Endodermal cell (in vitro differentiated cells): ENCODE measurements around the gene GRAP2. TPM values are rescaled to one million over a fixed set of nuclear protein-coding genes. Genes with fewer than 3 reads are reported as not detected.

Source experiments
- DNase-seq: peaks from one replicate; pipeline ENCODE4 v3.0.0-alpha.2; 2017
- H3K27ac ChIP-seq: 2 replicates; pipeline ENCODE4 v1.5.1; 2013; ENCODE audit warnings: mild to moderate bottlenecking, low read depth, low read length, moderate library complexity
- H3K27me3 ChIP-seq: 2 replicates; pipeline ENCODE4 v1.6.1; 2013; ENCODE audit warnings: mild to moderate bottlenecking, low read length, moderate library complexity; ENCODE audit not compliant: insufficient read depth, control insufficient read depth, poor library complexity, severe bottlenecking
- H3K36me3 ChIP-seq: 2 replicates; pipeline ENCODE4 v1.7.0; 2013; ENCODE audit warnings: mild to moderate bottlenecking, low read length, moderate library complexity; ENCODE audit not compliant: control insufficient read depth, insufficient read depth
- H3K4me1 ChIP-seq: one replicate; pipeline ENCODE4 v1.7.0; 2013; ENCODE audit warnings: low read length; ENCODE audit not compliant: control insufficient read depth, insufficient read depth
- H3K4me3 ChIP-seq: 2 replicates; pipeline ENCODE4 v1.5.1; 2013; ENCODE audit warnings: mild to moderate bottlenecking, low read length, moderate library complexity
- H3K9ac ChIP-seq: 2 replicates; pipeline ENCODE4 v1.6.1; 2013; ENCODE audit warnings: mild to moderate bottlenecking, low read length, moderate library complexity; ENCODE audit not compliant: poor library complexity, severe bottlenecking; ENCODE audit errors: extremely low read depth
- H3K9me3 ChIP-seq: 2 replicates; pipeline ENCODE4 v1.6.1; 2013; ENCODE audit warnings: mild to moderate bottlenecking, low read length, moderate library complexity; ENCODE audit not compliant: control insufficient read depth
- H3K27ac Mint-ChIP-seq: 2 replicates; pipeline ENCODE4 v1.8.0; 2020; ENCODE audit warnings: mixed read lengths
- H3K27me3 Mint-ChIP-seq: 2 replicates; pipeline ENCODE4 v1.8.0; 2021; ENCODE audit warnings: mild to moderate bottlenecking, mixed read lengths; ENCODE audit not compliant: insufficient read depth
- H3K36me3 Mint-ChIP-seq: 2 replicates; pipeline ENCODE4 v1.8.0; 2020; ENCODE audit warnings: low read depth, mixed read lengths
- H3K4me1 Mint-ChIP-seq: 2 replicates; pipeline ENCODE4 v1.8.0; 2020; ENCODE audit warnings: mixed read lengths
- H3K4me3 Mint-ChIP-seq: 2 replicates; pipeline ENCODE4 v1.8.0; 2020; ENCODE audit warnings: mild to moderate bottlenecking, moderate library complexity, mixed read lengths
- H3K9me3 Mint-ChIP-seq: 2 replicates; pipeline ENCODE4 v1.8.0; 2020; ENCODE audit warnings: mild to moderate bottlenecking, mixed read lengths
- CTCF ChIP-seq: fragments of 200-600 bp; sonication (generic); conservative IDR thresholded peaks from 2 replicates; pipeline ENCODE4 v1.5.0; 2021; ENCODE audit warnings: antibody characterized with exemption, mild to moderate bottlenecking
- WGBS, 2 experiments: methylation state at CpG; one replicate each; pipeline versions ENCODE4 v1.1.5 to v1.1.7; 2013; ENCODE audit warnings: missing lambda C conversion rate in 2 of 2, mixed read lengths in 1 of 2; ENCODE audit not compliant: insufficient coverage in 1 of 2, insufficient read length in 1 of 2; 5-methylcytosine and 5-hydroxymethylcytosine counted together
- total RNA-seq, 2 donors: library from RNA; stranded (reverse); fragmentation: NEBNext Ultra II Directional in 1 of 2; extraction: Animal tissue kit (Norgen Biotek cat#: 25700) in 1 of 2; gene quantifications; 2 replicates in 1 of 2; 3 replicates in 1 of 2; pipeline ENCODE4 v1.2.1, GENCODE V29; 2021

GRAP2 gene
- total RNA-seq, 2 donors from 2014 or later: 0.11 to 0.92 TPM

- no peak for DNase-seq
- Mint-ChIP-seq H3K4me1 (peaks cover 82% of the 10 kb centered on the region), H3K4me3 (peak overlapping the region; percentile 24), H3K27ac (peak overlapping the region; percentile 62), H3K36me3 (peaks cover 16% of the 10 kb centered on the region), H3K27me3 (no peaks in the 10 kb centered on the region), H3K9me3 (no peaks in the 10 kb centered on the region)
- WGBS, 2 experiments: 87 to 94% methylated on average over 8 to 14 of the region's 14 CpGs
- Histone ChIP-seq H3K4me1 (peaks cover 41% of the 10 kb centered on the region), H3K9ac (no peak overlapping the region), H3K27ac (no peak overlapping the region), H3K4me3 (no peak overlapping the region), H3K27me3 (no peaks in the 10 kb centered on the region), H3K36me3 (no peaks in the 10 kb centered on the region), H3K9me3 (no peaks in the 10 kb centered on the region)
- TF ChIP-seq CTCF: no peak
Observed at GRCh38 chr22:40001800-40002577, 101.1 kb downstream of the GRAP2 start.

- no peaks in the 10 kb centered on the region for H3K27me3 Mint-ChIP-seq
Observed at GRCh38 chr22:40002935-40003715, 102.2 kb downstream of the GRAP2 start.

GRCh38 chr22:40004836-40005235 lies 104.0 kb downstream of the GRAP2 start:
- peaks cover 75% of the 10 kb centered on the region for H3K4me1 Mint-ChIP-seq
- no peaks in the 10 kb centered on the region for H3K9me3 Mint-ChIP-seq
- H3K27ac Mint-ChIP-seq: no peak overlapping the region

More at GRCh38 chr22:40002935-40003715, 102.2 kb downstream of the GRAP2 start:
- Histone ChIP-seq H3K36me3 (no peaks in the 10 kb centered on the region), H3K4me3 (no peak overlapping the region), H3K9me3 (no peaks in the 10 kb centered on the region), H3K4me1 (peaks cover 36% of the 10 kb centered on the region), H3K9ac (no peak overlapping the region), H3K27me3 (no peaks in the 10 kb centered on the region), H3K27ac (peak overlapping the region; percentile 2)
- no peak for TF ChIP-seq CTCF
- no peak overlapping the region for H3K27ac Mint-ChIP-seq
- 83 to 91% methylated on average over 2 to 6 of the region's 6 CpGs for WGBS, 2 experiments
- H3K9me3 Mint-ChIP-seq: no peaks in the 10 kb centered on the region
- no peak overlapping the region for H3K4me3 Mint-ChIP-seq
- peaks cover 76% of the 10 kb centered on the region for H3K4me1 Mint-ChIP-seq
- peaks cover 16% of the 10 kb centered on the region for H3K36me3 Mint-ChIP-seq
- no peak for DNase-seq

More at GRCh38 chr22:40004836-40005235, 104.0 kb downstream of the GRAP2 start:
- Histone ChIP-seq H3K9me3 (no peaks in the 10 kb centered on the region), H3K27me3 (no peaks in the 10 kb centered on the region), H3K36me3 (no peaks in the 10 kb centered on the region), H3K9ac (no peak overlapping the region), H3K27ac (peak overlapping the region; percentile 71), H3K4me3 (no peak overlapping the region), H3K4me1 (peaks cover 34% of the 10 kb centered on the region)
- 84 to 92% methylated on average over 5 to 6 of the region's 6 CpGs for WGBS, 2 experiments
- Mint-ChIP-seq H3K27me3 (no peaks in the 10 kb centered on the region), H3K36me3 (peaks cover 14% of the 10 kb centered on the region), H3K4me3 (no peak overlapping the region)
- TF ChIP-seq CTCF: no peak
- no peak for DNase-seq
